D341Med (cell line): ENCODE results near the gene GRB10.

ENCODE experiments used
- DNase-seq: peaks from one replicate; pipeline ENCODE4 v3.0.0; 2012; ENCODE audit warnings: low spot score

The GRB10 gene

DNA sequence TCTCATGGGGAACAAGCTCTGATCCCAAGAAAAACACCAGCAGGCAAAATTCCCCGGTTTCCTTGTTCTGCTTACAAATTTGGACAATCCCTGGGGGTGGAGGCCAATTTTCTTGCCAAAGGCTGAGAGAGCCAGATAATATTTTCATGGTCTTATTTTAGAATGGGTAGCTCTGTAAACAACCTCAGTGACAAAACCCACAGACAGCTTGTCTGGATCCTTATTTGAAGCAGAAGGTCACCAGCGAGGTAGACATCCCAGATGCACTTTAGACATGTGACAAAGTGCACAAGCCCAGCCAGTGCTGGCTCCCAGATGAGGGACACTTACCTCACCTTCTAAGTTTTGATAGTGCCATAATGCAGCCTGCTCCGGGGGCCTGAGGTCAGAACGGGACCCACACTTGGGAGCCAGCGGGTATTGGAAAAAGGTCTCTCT lies 114.9 kb downstream of the GRB10 start:
- no peak for DNase-seq

DNA sequence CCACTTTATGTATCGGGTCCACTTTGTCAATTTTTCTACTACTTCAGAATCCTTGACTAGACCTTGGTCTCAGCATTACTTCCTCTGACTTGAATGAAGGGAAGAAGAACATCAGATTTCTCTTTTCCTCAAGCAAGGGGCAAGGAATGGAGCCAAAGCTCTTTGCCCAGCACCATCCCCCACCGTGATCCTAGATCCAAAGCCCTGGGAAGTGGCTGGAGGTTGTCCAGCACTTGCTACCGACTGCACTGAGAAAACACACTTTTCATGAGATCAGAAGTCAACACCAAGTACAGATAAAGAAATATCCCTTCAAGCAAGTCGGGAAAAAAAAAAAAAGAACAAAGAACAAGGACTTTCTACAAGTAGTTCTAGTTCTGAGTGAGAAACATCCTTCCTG lies 115.4 kb downstream of the GRB10 start:
- no peak for DNase-seq

DNA sequence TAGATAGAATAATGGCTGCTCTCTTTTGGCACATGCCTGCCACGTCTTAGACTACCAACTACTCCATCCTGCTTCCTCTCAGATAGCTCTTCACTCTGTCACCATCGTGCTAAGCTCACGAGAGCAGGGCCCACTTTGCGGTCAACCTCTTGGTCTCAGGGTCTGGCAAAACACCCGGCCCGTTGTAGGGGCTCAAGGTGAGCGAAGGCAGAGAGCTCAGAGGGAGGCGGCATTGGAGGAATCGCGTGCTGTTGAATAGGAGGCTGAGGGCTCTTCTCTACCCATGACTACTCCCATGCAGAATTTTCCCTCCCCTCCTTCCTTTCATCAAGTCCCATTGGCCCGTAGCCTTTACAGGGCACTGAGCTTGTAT lies 116.6 kb downstream of the GRB10 start:
- no peak for DNase-seq

DNA sequence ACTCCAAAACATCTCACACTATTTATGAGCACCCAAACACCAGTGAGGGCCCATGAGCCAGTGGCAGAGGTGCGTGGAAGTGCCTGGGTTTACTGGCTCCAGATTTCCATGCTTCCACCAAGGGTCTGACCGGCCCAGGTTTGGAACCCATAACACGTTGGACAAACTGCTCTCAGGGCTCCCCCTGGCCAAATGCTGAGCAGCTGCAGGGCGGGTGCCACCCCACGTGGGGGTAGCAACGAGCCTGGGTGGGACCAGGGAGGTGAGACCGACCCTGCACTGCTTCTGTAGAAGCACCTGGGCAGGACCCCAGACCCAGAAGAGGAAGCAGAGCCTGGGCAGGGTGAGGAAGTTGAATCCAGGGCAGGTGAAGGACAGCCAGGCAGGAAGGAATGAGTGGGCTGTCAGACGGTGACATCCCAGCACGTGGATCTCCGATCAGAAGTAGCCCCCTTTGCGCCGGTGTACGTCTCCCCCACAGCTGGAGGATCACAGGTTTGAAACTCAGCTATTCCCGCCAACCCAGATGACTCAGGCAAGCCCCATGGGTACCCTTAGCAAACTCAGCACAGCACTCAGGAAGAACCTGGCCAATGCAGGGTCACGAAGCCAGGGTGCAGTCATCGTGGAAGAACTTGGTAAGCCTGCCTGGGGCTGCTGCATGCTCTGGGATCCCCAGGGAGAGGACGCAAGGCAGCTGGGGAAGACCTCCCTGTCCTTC lies 117.1 kb downstream of the GRB10 start:
- no peak for DNase-seq

DNA sequence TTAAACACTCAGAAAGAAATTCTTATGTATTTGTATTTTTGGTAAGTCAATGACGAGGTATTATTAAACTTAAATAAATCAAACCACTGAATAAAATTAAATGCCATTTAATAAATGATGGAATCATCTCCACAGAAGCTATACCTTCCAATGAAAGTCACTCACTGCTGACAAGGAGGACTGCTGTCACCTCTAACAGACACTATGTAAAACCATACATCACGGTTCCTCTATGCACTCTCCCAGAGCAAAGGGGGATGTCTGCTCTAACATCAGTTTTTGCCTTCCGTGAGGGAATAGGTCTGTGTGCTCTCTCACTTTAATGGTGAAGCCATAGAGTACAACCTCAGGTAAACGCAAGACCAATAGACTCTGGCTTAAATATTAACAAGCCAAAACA lies 117.8 kb downstream of the GRB10 start:
- DNase-seq = no peak

DNA sequence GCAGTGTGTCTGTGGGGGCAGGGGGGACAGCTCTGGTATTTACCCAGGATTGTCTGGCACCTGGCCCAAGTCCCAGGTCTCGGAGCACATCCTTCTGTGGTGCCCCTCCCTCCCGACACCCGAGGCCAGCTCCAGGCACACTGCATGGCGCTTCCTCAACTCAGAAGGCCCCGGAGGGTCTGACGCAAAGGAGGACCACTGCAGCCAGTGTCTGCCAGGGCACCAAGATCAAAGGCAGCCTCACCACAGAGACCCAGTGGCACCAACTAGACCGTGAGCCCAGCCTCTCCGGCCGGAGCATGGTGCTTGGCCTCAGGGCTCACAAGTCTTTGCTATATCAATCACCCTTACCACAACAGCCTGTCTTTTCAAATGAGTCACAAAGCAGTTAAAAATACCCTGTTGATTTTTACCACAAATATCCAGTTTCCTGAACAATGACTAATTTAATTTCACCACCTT lies 118.2 kb downstream of the GRB10 start:
- DNase-seq = no peak

DNA sequence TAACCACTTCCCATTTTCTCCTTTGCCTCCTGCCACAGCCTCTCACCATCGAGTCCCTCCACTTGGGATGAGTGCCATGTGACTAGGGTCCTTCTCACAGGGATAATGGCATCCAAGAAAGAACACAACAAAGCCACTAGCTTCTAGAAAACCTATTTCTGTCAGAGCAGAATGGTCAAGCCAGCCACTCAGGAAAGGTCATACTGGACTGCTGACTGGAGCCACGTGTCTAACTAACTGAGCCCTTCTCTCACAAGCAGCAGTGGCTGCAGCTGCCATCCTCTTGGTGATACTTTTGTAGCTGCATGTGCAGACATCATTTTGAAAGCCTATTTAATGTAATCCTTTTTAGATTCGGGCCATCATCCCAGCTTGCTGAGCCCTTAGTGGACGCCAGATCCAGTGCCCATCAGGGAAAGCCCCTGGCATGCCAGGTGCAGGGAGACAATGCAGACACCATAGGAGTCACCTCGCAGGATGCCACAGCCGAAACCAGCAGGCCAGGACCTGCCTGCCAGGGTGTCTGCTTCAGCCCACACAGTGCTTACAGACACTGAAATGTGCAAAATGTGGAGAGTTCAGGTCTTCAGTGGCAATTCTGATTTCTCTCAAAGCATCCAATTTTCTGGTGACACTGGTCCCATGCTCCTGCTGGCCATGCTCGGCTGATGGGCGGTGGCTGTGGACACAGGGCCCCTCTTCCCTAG lies 119.1 kb downstream of the GRB10 start:
- DNase-seq = no peak

DNA sequence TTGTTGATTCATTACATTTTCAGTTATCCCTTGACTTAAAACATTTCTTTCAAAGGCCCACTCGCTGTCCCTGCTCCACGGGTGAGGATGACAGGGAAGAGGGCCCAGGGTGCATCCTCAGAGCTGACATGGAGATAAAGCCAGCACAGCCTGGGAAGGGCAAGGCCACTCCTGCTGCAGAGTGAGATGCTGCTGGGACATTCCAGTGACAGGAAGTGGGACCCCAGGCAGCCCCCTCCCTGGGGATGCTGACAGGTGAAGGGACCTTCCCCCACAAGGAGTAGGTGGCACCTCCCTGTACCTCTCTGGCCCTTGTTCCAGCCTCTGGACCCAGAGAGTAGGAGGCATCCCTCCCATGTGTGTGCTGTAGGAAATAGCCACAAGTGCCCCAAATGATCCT lies 119.7 kb downstream of the GRB10 start:
- no peak for DNase-seq

DNA sequence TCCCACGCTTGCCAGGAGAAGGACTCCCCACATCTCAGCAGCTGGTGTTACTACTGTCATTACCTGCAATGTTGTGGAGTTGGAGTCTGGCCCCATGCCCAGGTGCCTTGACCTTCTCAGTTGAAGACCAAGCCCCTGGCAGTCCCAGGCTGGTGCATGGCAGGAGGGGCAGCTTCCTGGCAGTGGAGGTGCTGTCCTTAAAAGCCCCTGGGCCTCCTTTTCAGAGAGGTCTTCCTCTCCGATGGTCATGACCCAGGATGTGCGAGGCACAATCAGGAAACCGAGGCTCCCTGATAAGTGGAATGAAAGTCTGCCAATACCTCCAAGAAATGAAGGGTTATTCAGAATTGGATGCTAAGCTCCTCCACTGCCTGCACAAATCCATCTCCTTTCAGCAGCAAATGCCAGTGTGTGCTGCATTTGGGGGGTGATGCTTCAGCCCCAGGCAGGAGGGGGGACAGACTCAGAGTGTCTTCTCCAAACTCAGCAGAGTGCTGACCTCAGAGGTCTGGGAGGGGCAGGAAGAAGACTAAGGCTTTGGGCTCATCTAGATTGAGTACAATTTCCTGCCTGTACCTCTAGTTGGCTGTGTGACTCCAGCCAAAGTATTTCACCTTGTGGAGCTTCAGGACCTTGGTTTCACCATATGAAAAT lies 120.5 kb downstream of the GRB10 start:
- DNase-seq = no peak

DNA sequence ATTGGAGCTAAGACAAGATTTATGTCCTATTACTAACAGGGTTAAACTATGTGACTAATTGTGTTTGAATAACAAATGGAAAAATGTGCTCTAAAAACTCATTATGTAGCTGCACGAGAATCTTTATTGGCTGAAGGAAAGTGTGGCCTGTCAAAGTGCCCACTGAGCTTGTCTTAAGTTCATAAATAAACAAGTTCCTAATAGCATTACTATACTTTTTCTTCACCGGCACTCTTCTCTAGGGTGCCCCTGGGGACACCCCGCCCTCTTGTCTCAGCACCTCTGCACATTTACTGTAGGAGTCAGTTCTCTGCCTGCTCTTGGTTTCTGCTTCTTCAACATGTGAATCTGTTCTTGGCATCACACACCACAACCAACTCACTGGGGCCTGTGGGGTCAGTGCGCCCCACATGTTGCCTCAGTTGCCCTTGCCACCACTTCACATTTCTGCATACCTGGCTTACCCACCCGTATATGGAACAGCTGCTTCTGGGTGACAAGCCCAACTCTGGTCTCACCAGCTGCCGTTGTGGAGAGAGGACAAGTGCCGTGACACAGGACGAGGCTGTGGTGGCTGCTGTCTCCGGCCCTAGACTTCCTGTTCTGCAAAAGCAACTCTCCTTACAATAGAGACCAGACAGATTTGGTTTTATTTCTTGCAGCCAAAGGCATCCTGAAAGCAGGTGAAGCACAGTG lies 121.2 kb downstream of the GRB10 start:
- DNase-seq = no peak

DNA sequence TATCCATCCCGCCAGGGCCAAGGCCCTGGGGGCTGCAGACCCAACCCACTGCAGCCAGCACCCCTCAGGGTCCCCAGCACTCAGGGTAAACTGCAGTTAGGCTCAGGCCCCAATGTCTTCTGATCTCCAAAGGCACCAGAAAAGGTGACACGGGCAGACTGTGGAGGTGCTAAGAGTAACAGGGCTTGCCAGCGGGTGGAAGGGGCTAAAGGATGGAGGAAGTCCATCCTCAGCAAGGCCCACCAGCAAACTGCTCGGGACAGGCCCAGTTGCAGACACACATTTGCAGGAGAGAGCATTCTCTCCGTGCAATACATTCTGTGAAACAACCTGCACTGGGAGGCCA lies 121.9 kb downstream of the GRB10 start:
- DNase-seq = no peak

DNA sequence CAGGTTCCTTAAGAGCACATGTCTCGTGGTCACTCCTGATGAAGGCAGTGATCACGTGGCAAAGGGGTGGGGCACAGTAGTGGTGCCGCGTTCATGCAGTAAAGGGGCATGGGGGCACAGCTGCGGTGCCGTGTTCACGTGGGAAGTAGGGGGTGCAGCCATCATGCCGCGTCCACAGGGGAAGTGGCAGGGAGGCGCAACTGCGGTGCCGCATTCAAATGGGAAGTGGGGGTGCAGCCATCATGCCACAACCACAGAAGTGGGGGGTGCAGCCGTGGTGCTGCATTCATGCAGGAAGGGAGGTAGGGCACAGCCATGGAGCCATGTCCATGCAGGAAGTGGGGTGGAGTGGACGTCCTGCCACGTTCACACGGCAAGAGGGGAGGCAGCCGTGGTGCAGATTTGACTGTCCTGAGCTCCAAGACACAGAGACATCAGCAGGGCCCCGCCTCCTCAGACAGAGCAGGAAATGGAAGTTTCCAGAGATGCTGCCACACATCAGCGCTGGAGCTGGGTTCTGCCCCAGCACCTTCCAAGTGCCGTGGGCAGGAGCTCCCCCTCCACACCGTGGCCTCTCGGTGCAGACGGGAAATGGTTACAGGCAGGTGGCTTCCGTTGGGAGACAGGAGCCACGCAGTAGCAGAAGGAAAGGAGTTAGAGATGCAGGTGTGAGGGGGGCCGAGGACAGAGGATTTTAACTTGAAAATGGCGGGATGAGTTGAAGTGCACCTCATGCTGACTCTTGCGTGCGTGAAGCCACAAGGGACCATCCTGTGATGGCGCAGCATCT lies 122.5 kb downstream of the GRB10 start:
- no peak for DNase-seq

DNA sequence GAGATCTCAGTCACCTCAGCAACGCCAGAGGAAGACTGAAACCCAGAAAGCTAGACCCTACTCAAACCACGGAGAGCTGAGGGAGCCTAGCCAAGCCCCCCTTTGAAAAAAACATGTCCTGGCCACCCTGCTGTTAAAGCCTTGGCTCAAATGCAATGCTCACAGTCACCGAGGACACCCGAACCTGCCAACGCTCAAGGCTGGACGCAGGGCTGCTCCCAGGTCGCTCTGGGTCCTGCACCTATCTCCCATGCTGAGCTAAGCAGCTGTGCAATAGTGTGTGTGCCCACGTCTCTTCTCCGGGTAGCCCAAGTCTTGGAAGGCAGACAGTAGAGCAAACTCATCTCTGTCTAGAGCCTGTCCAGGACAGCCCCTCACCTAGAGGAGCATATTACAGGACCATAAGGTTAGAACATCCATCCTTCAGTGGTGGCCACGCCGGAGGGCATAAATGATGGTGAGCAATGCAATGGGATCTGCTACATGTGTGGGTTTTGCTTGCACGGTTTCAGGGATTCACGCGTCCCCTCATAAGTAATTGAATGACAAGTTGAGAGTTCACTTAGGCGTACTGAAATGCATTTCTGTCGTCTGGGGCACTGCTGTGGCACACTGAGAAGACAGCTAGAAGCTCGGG lies 123.2 kb downstream of the GRB10 start:
- DNase-seq = no peak

DNA sequence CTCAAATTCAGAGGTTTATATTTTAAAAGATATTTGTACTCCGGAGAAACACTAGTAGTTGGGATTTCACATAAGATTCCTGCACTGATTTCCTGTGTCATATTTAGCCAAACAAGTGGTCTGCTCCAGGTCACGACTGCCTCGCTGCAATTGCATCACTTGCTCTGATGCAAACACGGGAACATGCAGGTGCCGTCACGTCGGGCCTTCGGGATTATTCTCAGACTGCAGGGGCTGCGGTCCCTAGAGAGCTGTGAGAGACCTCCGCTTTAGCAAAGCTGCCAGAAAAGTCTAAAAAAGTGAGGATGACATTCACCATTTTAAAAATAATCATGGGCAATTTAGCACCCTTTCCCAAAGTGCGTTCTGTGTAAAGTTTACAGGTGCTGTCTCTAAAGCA lies 124.0 kb downstream of the GRB10 start:
- DNase-seq = no peak

DNA sequence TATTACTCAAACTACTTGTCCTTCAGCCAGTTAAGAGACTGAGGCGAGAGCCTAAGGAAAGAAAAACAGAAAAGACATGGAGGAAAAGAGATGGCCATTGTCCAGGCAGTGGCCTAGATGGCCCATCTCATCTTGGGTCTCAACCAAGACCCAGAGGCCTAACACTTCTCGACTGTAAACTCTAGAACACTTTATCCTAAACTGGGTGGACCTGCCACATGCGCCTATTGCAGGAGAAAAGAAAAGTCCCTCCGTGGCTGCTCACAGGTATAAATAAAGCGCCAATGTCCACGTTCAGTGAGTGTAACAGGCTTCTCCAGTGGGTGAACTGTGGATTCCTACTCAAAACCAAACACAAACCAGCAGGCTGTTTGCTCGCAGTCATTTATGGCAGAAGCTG lies 124.8 kb downstream of the GRB10 start:
- no peak for DNase-seq

DNA sequence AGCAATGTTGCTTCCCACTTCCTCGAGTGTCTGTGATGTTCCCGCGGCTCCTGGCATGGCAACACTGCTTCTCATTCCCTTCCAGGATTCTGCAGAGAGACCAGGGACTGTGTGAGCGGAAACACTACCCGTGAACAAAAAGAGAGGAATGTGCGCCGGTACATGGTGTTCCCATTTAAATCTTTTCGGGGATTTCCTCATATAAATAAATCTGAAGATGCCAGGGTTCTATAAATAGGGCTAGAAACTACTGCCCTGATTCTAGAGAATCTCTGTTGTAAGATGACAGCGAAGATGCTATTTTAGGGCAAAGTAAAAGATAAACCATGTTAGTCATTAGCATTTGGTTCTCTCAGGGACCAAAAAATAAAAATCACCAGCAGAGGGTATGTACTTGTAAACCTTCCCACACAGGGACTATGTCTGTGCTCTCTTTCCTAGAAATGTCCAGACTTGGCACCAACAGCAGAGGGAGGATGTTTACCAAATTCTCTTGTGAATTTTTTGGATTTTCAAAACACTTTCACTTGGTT lies 125.3 kb downstream of the GRB10 start:
- DNase-seq = no peak

DNA sequence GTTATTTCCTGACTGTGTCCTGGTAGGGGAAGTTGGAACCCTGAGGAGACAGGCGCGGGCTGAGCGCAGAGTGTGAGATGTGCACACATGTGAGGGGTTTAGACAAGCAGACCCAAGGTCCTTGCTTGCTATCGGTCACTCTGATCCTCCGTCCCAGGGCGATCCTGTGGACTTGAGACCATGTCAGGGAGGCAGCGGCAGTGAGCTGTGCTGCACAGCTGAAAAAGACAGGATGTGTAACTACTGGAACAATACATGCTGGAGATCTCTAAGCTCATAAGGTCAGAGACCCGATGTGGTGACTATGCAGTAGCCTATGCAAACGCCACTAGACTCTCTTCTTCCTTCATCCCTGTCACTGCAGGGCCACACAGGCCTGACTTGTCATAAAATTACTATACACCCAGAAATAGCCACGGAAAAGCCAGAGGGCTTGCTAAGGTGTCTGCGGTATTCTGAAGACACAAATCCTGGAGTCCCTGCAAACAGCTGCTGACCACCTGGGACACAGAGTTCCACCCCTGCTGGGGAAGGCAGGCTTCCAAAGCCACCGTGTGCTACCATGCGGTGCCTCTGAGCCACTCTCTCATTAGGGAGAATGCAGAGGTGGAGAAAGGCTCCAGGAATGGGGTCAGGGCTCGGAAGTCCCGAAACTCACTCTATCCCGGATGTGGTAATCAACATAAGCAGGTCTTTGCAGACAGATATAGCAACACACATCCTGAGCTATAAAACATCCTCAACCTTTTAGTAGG lies 126.4 kb downstream of the GRB10 start:
- DNase-seq = no peak

DNA sequence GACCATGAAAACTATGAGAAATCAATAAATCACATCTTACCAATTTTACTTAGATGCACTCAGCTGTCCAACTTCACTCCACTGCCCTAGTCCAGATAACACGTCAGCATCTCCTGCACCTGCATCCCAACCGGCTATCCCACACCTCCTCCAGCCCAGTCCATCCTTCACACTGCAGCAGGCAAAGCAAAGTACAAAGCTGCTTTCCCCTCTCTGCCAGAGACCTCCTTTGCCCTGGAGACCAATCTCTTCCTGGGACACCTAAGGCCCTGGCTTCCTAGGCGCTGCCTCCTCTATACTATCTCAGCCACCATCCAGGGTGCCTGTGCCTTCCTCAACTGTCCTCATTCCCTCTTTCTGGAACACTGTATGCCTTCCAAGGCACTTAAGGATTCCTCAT lies 127.2 kb downstream of the GRB10 start:
- no peak for DNase-seq

DNA sequence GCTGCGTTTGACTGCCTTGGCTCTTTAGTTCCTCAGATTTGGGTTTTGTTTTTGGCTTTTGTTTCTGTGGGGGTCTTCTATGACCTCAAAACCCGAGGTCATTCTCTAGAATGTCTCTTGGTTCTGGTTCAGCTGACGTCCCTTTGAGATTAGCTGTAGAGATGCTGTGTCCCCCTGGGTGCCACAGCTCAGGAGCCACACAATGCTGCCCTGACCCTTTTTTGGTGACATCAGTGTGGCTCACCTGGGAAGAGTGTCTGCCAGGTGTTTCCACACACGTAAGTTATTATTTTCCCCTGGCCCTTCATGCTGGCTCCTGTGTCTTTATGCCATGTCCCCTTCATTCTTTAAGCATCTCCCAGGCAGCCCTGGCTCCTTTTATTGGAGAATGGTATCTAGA lies 127.7 kb downstream of the GRB10 start:
- DNase-seq = no peak

DNA sequence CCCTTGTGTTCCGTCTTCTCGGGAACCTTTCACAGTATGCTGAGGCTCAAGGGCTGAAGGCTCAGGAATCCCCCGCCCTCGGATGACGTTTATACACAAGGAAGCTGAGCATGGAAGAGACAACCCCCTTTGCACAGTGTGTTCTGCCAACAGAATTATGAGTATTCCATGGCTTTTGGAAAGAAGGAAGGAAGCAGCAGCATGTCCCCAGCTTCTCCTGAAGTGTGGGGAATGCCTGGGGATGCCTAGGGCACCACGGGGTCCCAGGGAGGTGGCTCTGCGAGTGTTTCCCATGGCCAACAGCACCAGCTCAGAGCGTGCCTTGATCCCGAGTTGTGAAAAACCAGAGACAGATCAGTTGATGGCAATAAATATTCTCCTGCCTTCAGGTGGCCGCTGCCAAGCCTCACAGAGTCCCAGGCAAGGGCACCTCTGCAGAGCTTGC lies 128.7 kb downstream of the GRB10 start:
- no peak for DNase-seq
